ENCODE measurements around the gene CLGN. TPM values are rescaled to one million over a fixed set of nuclear protein-coding genes. Genes with fewer than 3 reads are reported as not detected.

Gene CLGN
- total RNA-seq, 1 experiment from 2014 or later = 10.7 TPM

DNA sequence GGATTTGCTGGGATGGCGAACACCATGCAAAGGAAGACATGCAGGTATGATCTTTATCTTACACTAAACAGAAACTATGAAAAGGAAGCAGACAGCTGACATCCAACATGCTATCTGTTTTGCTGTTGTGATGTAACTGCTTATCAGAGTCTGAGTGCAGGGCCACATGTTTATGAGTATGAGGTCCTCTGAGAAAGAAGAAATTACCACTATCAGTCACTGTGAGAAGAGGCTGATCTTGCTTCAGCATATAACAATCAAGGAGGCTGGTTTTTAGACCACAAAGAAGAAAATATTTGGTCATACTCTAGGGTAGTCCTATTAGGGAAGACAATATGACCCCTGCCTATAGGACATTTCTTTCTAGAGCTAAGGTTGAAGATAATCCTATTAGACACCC, 18.5 kb downstream of the CLGN start:
- Mint-ChIP-seq H3K9me3 (ENCODE audit: unreplicated experiment) (no peaks in the 10 kb centered on the region), H3K27ac (ENCODE audit: low read depth, unreplicated experiment) (no peak overlapping the region), H3K4me3 (ENCODE audit: unreplicated experiment) (no peak overlapping the region), H3K4me1 (ENCODE audit: insufficient read depth, unreplicated experiment) (no peaks in the 10 kb centered on the region), H3K27me3 (ENCODE audit: insufficient read depth, unreplicated experiment) (no peaks in the 10 kb centered on the region), H3K36me3 (ENCODE audit: insufficient read depth, unreplicated experiment) (no peaks in the 10 kb centered on the region)
- DNase-seq (ENCODE audit: unreplicated experiment) = no peak
- ChIA-PET CTCF (no interaction called here), POLR2A (interaction anchor here (0.6 kb wide), 1 partner anchor 1382 kb away, joined by 3 read pairs; no protein-coding TSS in a partner anchor)
- no TSS peak for BruUV-seq (replicated peaks)
- TF ChIP-seq, protein P1, sequence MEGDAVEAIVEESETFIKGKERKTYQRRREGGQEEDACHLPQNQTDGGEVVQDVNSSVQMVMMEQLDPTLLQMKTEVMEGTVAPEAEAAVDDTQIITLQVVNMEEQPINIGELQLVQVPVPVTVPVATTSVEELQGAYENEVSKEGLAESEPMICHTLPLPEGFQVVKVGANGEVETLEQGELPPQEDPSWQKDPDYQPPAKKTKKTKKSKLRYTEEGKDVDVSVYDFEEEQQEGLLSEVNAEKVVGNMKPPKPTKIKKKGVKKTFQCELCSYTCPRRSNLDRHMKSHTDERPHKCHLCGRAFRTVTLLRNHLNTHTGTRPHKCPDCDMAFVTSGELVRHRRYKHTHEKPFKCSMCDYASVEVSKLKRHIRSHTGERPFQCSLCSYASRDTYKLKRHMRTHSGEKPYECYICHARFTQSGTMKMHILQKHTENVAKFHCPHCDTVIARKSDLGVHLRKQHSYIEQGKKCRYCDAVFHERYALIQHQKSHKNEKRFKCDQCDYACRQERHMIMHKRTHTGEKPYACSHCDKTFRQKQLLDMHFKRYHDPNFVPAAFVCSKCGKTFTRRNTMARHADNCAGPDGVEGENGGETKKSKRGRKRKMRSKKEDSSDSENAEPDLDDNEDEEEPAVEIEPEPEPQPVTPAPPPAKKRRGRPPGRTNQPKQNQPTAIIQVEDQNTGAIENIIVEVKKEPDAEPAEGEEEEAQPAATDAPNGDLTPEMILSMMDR (IDR thresholded peaks at IDR 0.05; ENCODE audit: unreplicated experiment) = no peak
- intact Hi-C loops (cut with micrococcal nuclease) = no loop called here

DNA sequence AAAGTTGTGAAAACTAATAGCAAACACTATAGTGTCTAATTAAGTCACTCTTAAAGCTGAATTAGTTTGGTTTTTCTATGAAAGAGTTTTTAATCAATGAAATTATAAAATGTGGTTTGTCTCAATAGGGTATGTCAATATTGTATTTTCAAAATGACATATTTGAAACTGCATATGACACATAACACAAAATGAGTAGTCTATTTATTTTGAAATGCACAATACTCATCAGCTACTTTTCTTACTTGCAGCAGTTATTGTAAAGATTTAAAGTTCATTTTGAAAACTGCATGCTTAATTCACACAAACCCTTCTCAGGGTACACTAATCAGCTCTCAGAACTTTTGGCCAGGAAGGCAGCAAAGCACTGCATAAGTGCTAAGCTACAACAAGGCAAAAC, 21.2 kb downstream of the CLGN start:
- intact Hi-C loops (cut with micrococcal nuclease) = no loop called here
- no peak for DNase-seq (ENCODE audit: unreplicated experiment)
- no peaks in the 10 kb centered on the region for H3K36me3 Mint-ChIP-seq (ENCODE audit: insufficient read depth, unreplicated experiment)
- H3K4me3 Mint-ChIP-seq (ENCODE audit: unreplicated experiment) = no peak overlapping the region
- H3K9me3 Mint-ChIP-seq (ENCODE audit: unreplicated experiment) = no peaks in the 10 kb centered on the region
- POLR2A ChIA-PET = no interaction called here
- no TSS peak for BruUV-seq (replicated peaks)
- H3K4me1 Mint-ChIP-seq (ENCODE audit: insufficient read depth, unreplicated experiment) = no peaks in the 10 kb centered on the region
- no peaks in the 10 kb centered on the region for H3K27me3 Mint-ChIP-seq (ENCODE audit: insufficient read depth, unreplicated experiment)
- TF ChIP-seq, protein P1 (IDR thresholded peaks at IDR 0.05; ENCODE audit: unreplicated experiment) = no peak
- no peak overlapping the region for H3K27ac Mint-ChIP-seq (ENCODE audit: low read depth, unreplicated experiment)
- CTCF ChIA-PET = interaction anchor here (0.6 kb wide), 1 partner anchor 284 kb away, joined by 3 read pairs; no protein-coding TSS in a partner anchor

DNA sequence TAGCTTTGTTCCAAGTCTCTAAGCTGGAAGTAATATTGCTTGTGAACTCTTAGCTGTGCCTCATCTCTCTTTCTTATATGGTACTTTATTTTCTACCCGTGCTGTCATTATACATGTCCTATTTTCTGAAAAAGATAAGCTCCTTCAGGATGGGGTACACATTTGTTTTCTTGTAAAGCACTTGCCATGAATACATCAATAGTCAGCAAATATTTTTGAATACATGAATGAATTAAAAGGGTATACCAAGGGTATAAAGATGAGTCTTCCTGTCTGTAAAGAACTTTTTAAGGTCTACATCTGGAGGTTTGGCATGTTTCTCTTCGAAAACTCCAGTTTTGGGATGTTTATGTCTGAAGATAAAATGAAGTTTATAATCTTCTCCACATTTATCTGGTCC, 27.3 kb downstream of the CLGN start:
- Mint-ChIP-seq H3K27me3 (ENCODE audit: insufficient read depth, unreplicated experiment) (no peaks in the 10 kb centered on the region), H3K9me3 (ENCODE audit: unreplicated experiment) (no peaks in the 10 kb centered on the region), H3K4me3 (ENCODE audit: unreplicated experiment) (no peak overlapping the region), H3K36me3 (ENCODE audit: insufficient read depth, unreplicated experiment) (peaks cover 6% of the 10 kb centered on the region), H3K27ac (ENCODE audit: low read depth, unreplicated experiment) (no peak overlapping the region), H3K4me1 (ENCODE audit: insufficient read depth, unreplicated experiment) (no peaks in the 10 kb centered on the region)
- intact Hi-C loops (cut with micrococcal nuclease) = no loop called here
- POLR2A ChIA-PET = no interaction called here
- TF ChIP-seq, protein P1 (IDR thresholded peaks at IDR 0.05; ENCODE audit: unreplicated experiment) = no peak
- BruUV-seq (replicated peaks) = no TSS peak
- CTCF ChIA-PET = interaction anchor here (0.6 to 3.3 kb wide), 2 partner anchors 40 to 503 kb away, joined by 4 to 10 read pairs; no protein-coding TSS in a partner anchor
- no peak for DNase-seq (ENCODE audit: unreplicated experiment)

DNA sequence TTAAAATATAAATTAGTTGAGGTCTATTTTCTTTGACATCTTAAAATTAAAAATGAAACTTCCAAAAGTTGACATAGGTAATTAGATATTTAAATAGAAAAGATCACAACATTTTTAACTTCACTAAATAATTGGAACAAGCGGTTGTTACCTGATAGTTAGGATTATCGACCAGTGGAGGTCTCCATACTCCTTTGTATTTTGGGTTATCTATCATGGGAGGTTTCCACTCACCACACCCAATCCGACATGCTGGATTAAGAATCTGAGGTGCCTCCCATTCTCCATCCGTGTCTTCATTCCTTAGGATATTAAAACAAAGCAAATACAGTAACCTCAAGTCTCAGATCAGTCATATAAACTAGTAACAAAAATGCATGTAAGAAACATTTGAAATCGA, 31.8 kb downstream of the CLGN start:
- intact Hi-C loops (cut with micrococcal nuclease) = no loop called here
- DNase-seq (ENCODE audit: unreplicated experiment) = peak; percentile 4
- Mint-ChIP-seq H3K4me3 (ENCODE audit: unreplicated experiment) (no peak overlapping the region), H3K36me3 (ENCODE audit: insufficient read depth, unreplicated experiment) (peaks cover 6% of the 10 kb centered on the region), H3K27ac (ENCODE audit: low read depth, unreplicated experiment) (no peak overlapping the region), H3K27me3 (ENCODE audit: insufficient read depth, unreplicated experiment) (no peaks in the 10 kb centered on the region), H3K9me3 (ENCODE audit: unreplicated experiment) (no peaks in the 10 kb centered on the region), H3K4me1 (ENCODE audit: insufficient read depth, unreplicated experiment) (no peaks in the 10 kb centered on the region)
- POLR2A ChIA-PET = no interaction called here
- CTCF ChIA-PET = no interaction called here
- TF ChIP-seq, protein P1 (IDR thresholded peaks at IDR 0.05; ENCODE audit: unreplicated experiment) = no peak
- no TSS peak for BruUV-seq (replicated peaks)
